KMS-11 (cell line): ENCODE data around the gene ITGA11.

ENCODE experiments used
- H2AFZ ChIP-seq: fragments of 200-600 bp; sonication (generic); 2 replicates; pipeline ENCODE4 v1.6.1; 2016; ENCODE audit warnings: antibody characterized with exemption, mixed run types, low read depth
- H3K27ac ChIP-seq: fragments of 200-600 bp; sonication (generic); 2 replicates; pipeline ENCODE4 v1.6.1; 2016; ENCODE audit warnings: mild to moderate bottlenecking, mixed run types
- H3K27me3 ChIP-seq: fragments of 200-600 bp; sonication (generic); 2 replicates; pipeline ENCODE4 v1.6.1; 2017; ENCODE audit warnings: mild to moderate bottlenecking, low read depth, mixed run types, moderate library complexity; ENCODE audit not compliant: insufficient read depth
- H3K36me3 ChIP-seq: fragments of 200-600 bp; sonication (generic); 2 replicates; pipeline ENCODE4 v1.6.1; 2017; ENCODE audit warnings: mild to moderate bottlenecking, mixed run types; ENCODE audit not compliant: insufficient read depth
- H3K4me1 ChIP-seq: fragments of 200-600 bp; sonication (generic); 2 replicates; pipeline ENCODE4 v1.6.1; 2016; ENCODE audit warnings: mild to moderate bottlenecking, low read depth, mixed run types; ENCODE audit not compliant: poor library complexity, severe bottlenecking
- H3K4me2 ChIP-seq: fragments of 200-600 bp; sonication (generic); 2 replicates; pipeline ENCODE4 v1.7.0; 2016; ENCODE audit warnings: mild to moderate bottlenecking, mixed run types
- H3K4me3 ChIP-seq: fragments of 200-600 bp; sonication (generic); IDR thresholded peaks from 2 replicates; pipeline ENCODE4 v1.6.1; 2017; ENCODE audit warnings: low read depth, low read length, mixed read lengths; ENCODE audit not compliant: insufficient read depth
- H3K79me2 ChIP-seq: fragments of 200-600 bp; sonication (generic); 2 replicates; pipeline ENCODE4 v1.6.1; 2016; ENCODE audit warnings: low read depth, mixed run types; ENCODE audit not compliant: insufficient read depth
- H3K9ac ChIP-seq: fragments of 200-600 bp; sonication (generic); 2 replicates; pipeline ENCODE4 v1.6.1; 2016; ENCODE audit warnings: mild to moderate bottlenecking, mixed run types
- H4K20me1 ChIP-seq: fragments of 200-600 bp; sonication (generic); 2 replicates; pipeline ENCODE4 v1.6.1; 2016; ENCODE audit warnings: mild to moderate bottlenecking, mixed run types; ENCODE audit not compliant: insufficient read depth
- TF ChIP-seq, protein P1 (sequence below): fragments of 200-600 bp; sonication (generic); conservative IDR thresholded peaks from 2 replicates; pipeline ENCODE4 v1.6.1; 2017; ENCODE audit warnings: low read depth, mild to moderate bottlenecking, antibody characterized with exemption, low read length, moderate library complexity, mixed read lengths

The ITGA11 gene

DNA sequence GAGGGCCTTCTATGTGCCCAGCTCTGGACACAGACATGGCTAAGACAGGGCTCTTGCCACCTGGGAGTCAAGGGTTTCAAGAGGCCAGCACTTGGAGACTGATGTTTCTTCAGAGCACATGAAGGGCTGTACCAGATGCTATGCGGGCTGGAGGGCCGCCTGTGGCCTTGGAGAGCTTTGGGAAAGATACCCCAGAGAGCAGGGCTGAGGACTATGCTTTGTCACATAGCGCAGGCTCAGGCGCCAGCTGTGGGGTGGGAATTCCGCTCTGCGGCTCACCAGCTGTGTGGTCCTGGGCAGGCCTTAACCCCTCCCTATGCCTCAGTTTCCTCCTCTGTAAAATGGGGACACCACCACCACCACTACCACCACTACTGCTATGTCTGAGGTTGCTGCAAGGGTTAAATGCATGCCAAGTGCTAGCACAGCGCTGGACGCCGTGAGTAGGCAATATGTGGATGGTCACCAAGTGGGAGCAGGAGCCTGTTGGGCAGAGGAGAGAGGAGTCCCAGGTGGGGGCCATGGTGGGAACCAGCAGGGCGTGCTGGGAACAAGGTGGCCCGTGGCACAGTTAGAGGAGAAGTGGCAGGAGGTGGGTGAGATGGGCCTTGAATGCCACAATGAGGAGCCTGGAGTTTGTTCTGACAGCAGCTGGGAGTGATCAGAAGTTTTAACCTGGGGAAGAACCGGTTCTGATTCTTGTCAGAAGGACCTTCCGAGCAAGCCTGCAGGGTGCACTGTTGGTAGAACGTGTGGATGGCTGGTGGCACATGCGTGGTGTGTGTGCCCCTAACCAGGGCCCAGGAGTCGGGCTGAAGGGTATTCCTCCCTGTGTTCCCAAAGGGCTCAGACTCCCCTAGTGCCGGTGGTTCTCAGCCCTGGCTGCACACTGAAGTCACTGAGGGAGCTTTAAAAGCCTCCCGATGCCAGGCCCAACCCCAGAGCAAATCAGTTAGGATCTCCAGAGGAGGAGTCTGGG, 112.7 kb downstream of the ITGA11 start:
- Histone ChIP-seq H4K20me1 (no peaks in the 10 kb centered on the region), H3K9ac (no peak overlapping the region), H3K4me1 (no peaks in the 10 kb centered on the region), H3K79me2 (no peaks in the 10 kb centered on the region), H3K27ac (no peak overlapping the region), H3K36me3 (no peaks in the 10 kb centered on the region), H3K27me3 (0 out of 2 replicates have a peak, but pooled peaks cover 4% of the 10 kb centered on the region), H3K4me3 (no peak overlapping the region), H2AFZ (no peak overlapping the region), H3K4me2 (no peak overlapping the region)
- TF ChIP-seq, protein P1, sequence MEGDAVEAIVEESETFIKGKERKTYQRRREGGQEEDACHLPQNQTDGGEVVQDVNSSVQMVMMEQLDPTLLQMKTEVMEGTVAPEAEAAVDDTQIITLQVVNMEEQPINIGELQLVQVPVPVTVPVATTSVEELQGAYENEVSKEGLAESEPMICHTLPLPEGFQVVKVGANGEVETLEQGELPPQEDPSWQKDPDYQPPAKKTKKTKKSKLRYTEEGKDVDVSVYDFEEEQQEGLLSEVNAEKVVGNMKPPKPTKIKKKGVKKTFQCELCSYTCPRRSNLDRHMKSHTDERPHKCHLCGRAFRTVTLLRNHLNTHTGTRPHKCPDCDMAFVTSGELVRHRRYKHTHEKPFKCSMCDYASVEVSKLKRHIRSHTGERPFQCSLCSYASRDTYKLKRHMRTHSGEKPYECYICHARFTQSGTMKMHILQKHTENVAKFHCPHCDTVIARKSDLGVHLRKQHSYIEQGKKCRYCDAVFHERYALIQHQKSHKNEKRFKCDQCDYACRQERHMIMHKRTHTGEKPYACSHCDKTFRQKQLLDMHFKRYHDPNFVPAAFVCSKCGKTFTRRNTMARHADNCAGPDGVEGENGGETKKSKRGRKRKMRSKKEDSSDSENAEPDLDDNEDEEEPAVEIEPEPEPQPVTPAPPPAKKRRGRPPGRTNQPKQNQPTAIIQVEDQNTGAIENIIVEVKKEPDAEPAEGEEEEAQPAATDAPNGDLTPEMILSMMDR: no peak

DNA sequence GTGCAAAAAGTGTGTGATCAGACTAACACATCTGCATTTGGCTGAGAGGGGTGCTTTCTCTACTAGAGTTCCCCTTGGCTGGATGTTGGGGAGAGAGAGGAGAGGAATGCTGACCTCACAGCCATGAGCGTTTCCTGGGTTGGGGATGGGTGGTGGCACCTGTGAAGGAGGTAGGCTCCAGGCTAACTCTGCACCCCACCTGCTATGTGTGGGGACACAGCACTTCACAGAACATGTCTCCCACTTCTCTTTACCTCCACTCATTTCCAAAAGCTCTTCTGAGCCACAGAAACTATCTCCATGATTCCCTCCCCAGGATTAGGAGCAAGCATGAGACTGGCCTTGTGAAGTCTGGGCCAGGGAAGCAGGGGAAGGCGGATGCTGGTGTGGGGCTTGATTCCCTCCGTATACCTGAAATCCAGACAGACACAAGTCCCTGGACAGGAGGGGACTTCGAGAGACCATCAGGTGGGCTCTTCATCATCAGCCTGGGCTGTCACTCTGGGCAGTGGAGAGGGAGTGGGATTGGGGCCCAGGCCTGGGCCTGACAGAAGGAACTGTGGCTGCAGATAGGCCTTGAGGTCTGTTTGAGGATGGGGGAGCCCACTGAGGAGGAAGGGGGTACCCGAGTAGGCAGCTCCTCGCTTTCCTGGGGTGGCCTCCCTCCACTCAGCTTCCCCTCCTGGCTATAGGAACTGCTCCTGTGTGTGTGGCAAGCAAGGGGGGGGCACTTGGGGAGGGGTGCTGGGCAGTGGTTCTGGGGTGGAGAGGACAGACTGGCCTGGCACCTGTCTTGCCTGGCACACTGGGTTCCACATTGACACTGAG, 113.7 kb downstream of the ITGA11 start:
- 0 out of 2 replicates have a peak, but pooled peaks cover 2% of the 10 kb centered on the region for H3K27me3 ChIP-seq

DNA sequence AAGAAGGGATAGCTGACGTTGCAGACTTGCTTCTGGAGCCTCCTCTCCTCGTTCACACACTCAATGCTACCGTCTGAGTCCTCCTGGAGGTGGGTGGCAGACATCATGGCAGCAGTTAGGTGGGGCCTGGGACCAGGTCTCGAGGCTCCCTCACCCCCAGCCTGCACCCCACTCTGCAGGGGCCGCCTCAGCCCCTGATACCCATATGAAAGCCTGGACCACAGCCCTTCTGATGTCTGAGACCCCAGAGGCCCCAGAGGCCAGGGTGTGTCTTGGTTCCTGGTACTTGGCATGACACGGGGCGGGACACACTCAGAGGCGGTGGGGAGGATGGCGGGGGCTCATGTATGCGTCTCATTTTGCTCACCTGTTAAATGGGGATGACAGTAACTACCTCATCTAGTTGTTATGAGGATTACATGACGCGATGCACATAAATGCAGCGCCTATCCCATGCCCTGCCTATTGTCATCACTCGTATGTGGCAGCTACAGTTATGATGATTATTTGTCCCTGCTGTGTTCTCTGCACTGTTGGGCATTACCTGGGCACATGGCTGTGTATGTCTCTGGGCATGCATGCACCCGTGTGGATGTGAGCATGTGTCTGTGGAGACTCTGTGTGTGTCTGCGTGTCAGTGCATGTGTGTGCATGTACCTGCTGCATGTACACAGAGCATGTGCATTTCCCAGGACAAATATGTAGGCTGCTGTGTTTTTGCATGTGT, 114.5 kb downstream of the ITGA11 start:
- no peaks in the 10 kb centered on the region for H4K20me1 ChIP-seq
- no peak overlapping the region for H3K27ac ChIP-seq
- no peaks in the 10 kb centered on the region for H3K27me3 ChIP-seq
- H3K4me1 ChIP-seq: no peaks in the 10 kb centered on the region
- TF ChIP-seq, protein P1: no peak
- no peaks in the 10 kb centered on the region for H3K36me3 ChIP-seq
- no peaks in the 10 kb centered on the region for H3K79me2 ChIP-seq
- no peak overlapping the region for H3K4me2 ChIP-seq
- no peak overlapping the region for H2AFZ ChIP-seq
- H3K9ac ChIP-seq: no peak overlapping the region
- H3K4me3 ChIP-seq: no peak overlapping the region

More for the DNA sequence above, 113.7 kb downstream of the ITGA11 start:
- TF ChIP-seq, protein P1: no peak
- Histone ChIP-seq H3K4me3 (no peak overlapping the region), H3K4me2 (no peak overlapping the region), H4K20me1 (no peaks in the 10 kb centered on the region), H2AFZ (no peak overlapping the region), H3K36me3 (no peaks in the 10 kb centered on the region), H3K79me2 (no peaks in the 10 kb centered on the region), H3K27ac (no peak overlapping the region), H3K4me1 (no peaks in the 10 kb centered on the region), H3K9ac (no peak overlapping the region)

DNA sequence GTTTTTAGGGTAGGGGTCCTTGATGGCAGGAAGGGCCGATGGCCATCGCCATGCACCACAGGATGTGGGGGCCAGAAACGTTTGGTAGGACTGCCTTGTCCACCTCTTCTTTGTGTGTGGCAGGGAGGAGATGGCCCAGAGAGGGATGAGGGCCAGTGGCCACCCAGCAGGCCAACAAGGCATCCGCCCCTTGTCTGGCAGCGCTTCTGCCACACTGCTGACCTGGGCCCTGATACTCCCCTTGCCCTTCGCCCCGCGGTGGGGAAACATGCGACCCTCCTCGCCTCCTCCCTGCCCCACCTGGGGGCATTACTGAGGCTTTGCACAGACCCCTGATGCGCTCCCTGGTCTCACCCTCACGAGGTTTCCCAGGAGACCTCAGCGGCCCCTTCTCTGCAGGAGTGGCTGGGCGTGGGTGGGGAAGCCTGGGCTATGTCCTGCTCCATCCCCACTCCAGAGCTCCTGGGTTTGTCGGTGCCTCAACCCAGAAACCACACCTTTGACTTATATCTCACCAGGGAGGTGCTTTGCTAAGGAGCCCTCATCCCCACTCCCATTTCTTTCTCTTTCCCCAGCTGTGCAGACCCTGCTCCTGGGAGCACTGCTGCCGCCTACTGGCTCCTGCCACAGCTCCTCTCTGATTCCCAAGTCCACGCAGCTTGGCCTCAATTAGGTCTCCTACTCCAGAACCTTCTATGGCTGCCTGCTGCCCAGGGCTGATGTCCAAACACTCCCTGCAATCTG, 115.7 kb downstream of the ITGA11 start:
- TF ChIP-seq, protein P1: 0 out of 2 replicates have a peak, but pooled peaks have one; percentile 20
- Histone ChIP-seq H3K4me3 (no peak overlapping the region), H3K27me3 (no peaks in the 10 kb centered on the region), H3K9ac (no peak overlapping the region), H3K36me3 (no peaks in the 10 kb centered on the region), H3K4me2 (no peak overlapping the region), H2AFZ (no peak overlapping the region), H3K4me1 (no peaks in the 10 kb centered on the region), H4K20me1 (no peaks in the 10 kb centered on the region), H3K27ac (no peak overlapping the region), H3K79me2 (no peaks in the 10 kb centered on the region)
